Adrenal gland (tissue), 12 donors: ENCODE measurements around the gene SDHC. TPM values are rescaled to one million over a fixed set of nuclear protein-coding genes. Genes with fewer than 3 reads are reported as not detected.
A peak's percentile ranks its signal among the peaks of the same experiment; 100 is the strongest.

Source experiments
- DNase-seq, 7 donors: peaks; one replicate each; pipeline ENCODE4 v3.0.0-alpha.2; 2019 to 2020
- H3K27ac ChIP-seq, 5 donors: fragments of 200-600 bp; sonication (generic) in 4 of 5; 1 replicate in 3 of 5; 2 replicates in 2 of 5; pipeline versions ENCODE4 v1.5.1 to v1.8.0; 2016 to 2020; ENCODE audit warnings: mild to moderate bottlenecking in 1 of 5
- H3K27me3 ChIP-seq: fragments of 200-600 bp; 2 replicates; pipeline ENCODE4 v1.8.0; 2021
- H3K36me3 ChIP-seq, 2 donors: fragments of 200-600 bp; replicated peaks in 1 of 2; 1 replicate in 1 of 2; 2 replicates in 1 of 2; pipeline versions ENCODE4 v1.5.1 to v1.8.0; 2018 to 2022
- H3K4me1 ChIP-seq, 2 donors: fragments of 200-600 bp; replicated peaks in 1 of 2; 1 replicate in 1 of 2; 2 replicates in 1 of 2; pipeline versions ENCODE4 v1.5.1 to v1.8.0; 2018 to 2021
- H3K4me3 ChIP-seq, 4 donors: fragments of 200-600 bp; sonication (generic) in 3 of 4; one replicate each; pipeline ENCODE4 v1.5.1; 2016 to 2018
- H3K9me3 ChIP-seq, 3 donors: fragments of 200-600 bp; sonication (generic) in 1 of 3; replicated peaks in 1 of 3; 1 replicate in 2 of 3; 2 replicates in 1 of 3; pipeline versions ENCODE4 v1.5.1 to v1.8.0; 2016 to 2021
- POLR2A ChIP-seq, 2 donors: fragments of 450-650 bp; IDR thresholded peaks; one replicate each; pipeline ENCODE4 v1.6.1; 2017; ENCODE audit warnings: antibody characterized with exemption in 2 of 2, mild to moderate bottlenecking in 2 of 2, moderate library complexity in 1 of 2
- WGBS, 4 donors: extraction: QIAGEN DNeasy Blood & Tissue Kit in 2 of 4; methylation state at CpG; one replicate each; pipeline versions ENCODE4 v1.1.5 to v1.1.7; 2013 to 2017; 5-methylcytosine and 5-hydroxymethylcytosine counted together
- intact Hi-C, 2 donors: fragments of 100-400 bp; cut with DNase I; formaldehyde crosslinking; loops; one replicate each; pipeline versions ENCODE4 v1.14.1 to v1.15.0; 2022 to 2023
- polyA plus RNA-seq, 3 donors: library from polyadenylated mRNA; stranded (reverse); fragments of 200-250 nt in 2 of 3; fragments of 350-450 nt in 1 of 3; fragmentation: Illumina TruSeq in 1 of 3; extraction: RNeasy Lipid Tissue Mini Kit (QIAGEN cat#74804) in 1 of 3; gene quantifications; one replicate each; pipeline ENCODE4 v1.2.3, GENCODE V29; 2013 to 2014
- total RNA-seq, 9 donors: library from RNA; depleted of rRNA in 4 of 9; stranded (reverse); fragments of >200 nt in 4 of 9; fragments of 120-200 nt in 1 of 9; fragmentation: NEBNext Ultra II Directional in 1 of 9; extraction: Animal tissue kit (Norgen Biotek cat#: 25700) in 1 of 9; gene quantifications; one replicate each; pipeline versions ENCODE4 v1.1.0 to v1.2.4, GENCODE V29; 2013 to 2023
- TF ChIP-seq, protein P1 (sequence below), 6 experiments: fragments of 450-650 bp in 4 of 6; fragments of 200-600 bp in 2 of 6; sonication (generic) in 1 of 6; IDR thresholded peaks; 1 replicate in 5 of 6; 2 replicates in 1 of 6; pipeline versions ENCODE4 v1.5.1 to v1.8.0; 2016 to 2021; ENCODE audit warnings: antibody characterized with exemption in 6 of 6, mild to moderate bottlenecking in 2 of 6, moderate library complexity in 1 of 6
- donor health status: healthy with polysubstance abuse.
- donor health status: Bipolar disorder and iron deficiency.
- donor health status: DM: yes; HTN: yes; CAD: no.
- donor health status: DM: no; HTN: no; CAD: no.
- donor health status: DM: no; HTN: no; CAD: no.
- donor health status: DM: yes; HTN: yes; CAD: no.

Gene SDHC
- total and polyA plus RNA-seq, 12 donors: 45.0 to 434 (median 253) TPM

DNA sequence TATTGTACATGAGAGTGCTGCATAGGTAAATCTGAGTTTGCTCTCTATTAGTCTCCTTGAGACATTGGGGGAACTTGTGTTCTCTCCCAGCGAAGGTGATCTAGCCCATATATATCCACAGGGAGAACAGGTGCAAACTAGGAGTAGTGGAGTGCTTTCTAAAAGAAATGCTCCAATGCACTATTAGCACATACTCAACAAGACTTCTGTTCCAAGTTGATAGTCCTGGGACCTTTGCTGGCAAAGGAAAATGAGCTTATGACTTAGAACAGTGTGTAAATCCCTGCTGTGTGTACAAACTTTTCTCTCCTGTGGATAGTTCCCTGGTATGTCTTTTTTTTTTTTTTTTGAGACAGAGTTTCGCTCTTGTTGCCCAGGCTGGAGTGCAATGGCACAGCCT, 28.0 kb downstream of the SDHC start:
- TF ChIP-seq POLR2A (IDR thresholded peaks at IDR 0.05): no peak
- TF ChIP-seq, protein P1, sequence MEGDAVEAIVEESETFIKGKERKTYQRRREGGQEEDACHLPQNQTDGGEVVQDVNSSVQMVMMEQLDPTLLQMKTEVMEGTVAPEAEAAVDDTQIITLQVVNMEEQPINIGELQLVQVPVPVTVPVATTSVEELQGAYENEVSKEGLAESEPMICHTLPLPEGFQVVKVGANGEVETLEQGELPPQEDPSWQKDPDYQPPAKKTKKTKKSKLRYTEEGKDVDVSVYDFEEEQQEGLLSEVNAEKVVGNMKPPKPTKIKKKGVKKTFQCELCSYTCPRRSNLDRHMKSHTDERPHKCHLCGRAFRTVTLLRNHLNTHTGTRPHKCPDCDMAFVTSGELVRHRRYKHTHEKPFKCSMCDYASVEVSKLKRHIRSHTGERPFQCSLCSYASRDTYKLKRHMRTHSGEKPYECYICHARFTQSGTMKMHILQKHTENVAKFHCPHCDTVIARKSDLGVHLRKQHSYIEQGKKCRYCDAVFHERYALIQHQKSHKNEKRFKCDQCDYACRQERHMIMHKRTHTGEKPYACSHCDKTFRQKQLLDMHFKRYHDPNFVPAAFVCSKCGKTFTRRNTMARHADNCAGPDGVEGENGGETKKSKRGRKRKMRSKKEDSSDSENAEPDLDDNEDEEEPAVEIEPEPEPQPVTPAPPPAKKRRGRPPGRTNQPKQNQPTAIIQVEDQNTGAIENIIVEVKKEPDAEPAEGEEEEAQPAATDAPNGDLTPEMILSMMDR (IDR thresholded peaks at IDR 0.05): no peak
- Histone ChIP-seq H3K36me3 (peaks cover 0 to 34% of the 10 kb centered on the region in 2 donors), H3K9me3 (no peaks in the 10 kb centered on the region), H3K4me1 (peaks cover 0 to 13% of the 10 kb centered on the region in 2 donors), H3K27ac (no peak overlapping the region), H3K27me3 (no peaks in the 10 kb centered on the region), H3K4me3 (no peak overlapping the region)
- DNase-seq: no peak
- intact Hi-C loops: no loop called here
- WGBS, 4 donors: 91 to 100% (median 96%) methylated on average over 2 of the region's 2 CpGs

GRCh38 chr1:161342821-161343220, 28.6 kb downstream of the SDHC start:
- H3K4me3 ChIP-seq: no peak overlapping the region
- peaks cover 0 to 7% of the 10 kb centered on the region in 2 donors for H3K4me1 ChIP-seq
- peaks cover 0 to 27% of the 10 kb centered on the region in 2 donors for H3K36me3 ChIP-seq
- WGBS, 4 donors: 89 to 97% (median 94%) methylated on average over 5 of the region's 5 CpGs
- no peak for DNase-seq
- no peaks in the 10 kb centered on the region for H3K27me3 ChIP-seq
- intact Hi-C loops: no loop called here
- no peaks in the 10 kb centered on the region for H3K9me3 ChIP-seq
- H3K27ac ChIP-seq: no peak overlapping the region
- no peak for TF ChIP-seq POLR2A (IDR thresholded peaks at IDR 0.05)
- TF ChIP-seq, protein P1 (IDR thresholded peaks at IDR 0.05): no peak

- H3K27ac ChIP-seq: peak overlapping the region in 1 of 5 donors; percentile 2
- peaks cover 7 to 20% of the 10 kb centered on the region in 2 donors for H3K4me1 ChIP-seq
- no peak overlapping the region for H3K4me3 ChIP-seq
- TF ChIP-seq POLR2A (IDR thresholded peaks at IDR 0.05): no peak
- TF ChIP-seq, protein P1 (IDR thresholded peaks at IDR 0.05): no peak
- 83 to 91% (median 88%) methylated on average over 1 of the region's 1 CpG for WGBS, 4 donors
- no peaks in the 10 kb centered on the region for H3K9me3 ChIP-seq
- intact Hi-C loops: no loop called here
- H3K27me3 ChIP-seq: no peaks in the 10 kb centered on the region
- H3K36me3 ChIP-seq: peaks cover 0 to 5% of the 10 kb centered on the region in 2 donors
- no peak for DNase-seq
These were observed 36.5 kb downstream of the SDHC start for GRCh38 chr1:161350671-161351070.

DNA sequence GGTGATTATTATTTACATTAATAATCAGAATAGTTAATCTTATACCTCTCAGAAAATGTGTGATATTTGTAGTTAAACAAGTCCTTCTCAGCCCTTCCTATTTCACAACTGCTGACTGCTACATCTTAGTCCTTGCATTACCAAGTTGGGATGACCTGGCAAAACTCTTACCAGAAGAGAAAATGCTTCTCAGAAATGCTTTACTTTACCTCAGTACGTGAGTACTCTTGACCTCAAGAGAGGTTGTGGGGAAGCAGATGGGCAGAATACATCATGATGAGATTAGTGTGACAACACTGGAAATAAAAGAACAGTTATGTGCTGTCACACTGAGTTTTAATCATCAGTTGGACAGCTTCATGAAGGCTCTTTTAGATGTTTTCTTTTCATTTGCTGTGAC, 37.3 kb downstream of the SDHC start:
- 36 to 50% (median 45%) methylated on average over 1 of the region's 1 CpG for WGBS, 4 donors
- H3K27me3 ChIP-seq: no peaks in the 10 kb centered on the region
- TF ChIP-seq POLR2A (IDR thresholded peaks at IDR 0.05): no peak
- TF ChIP-seq, protein P1 (IDR thresholded peaks at IDR 0.05): no peak
- H3K36me3 ChIP-seq: peaks cover 0 to 5% of the 10 kb centered on the region in 2 donors
- H3K4me3 ChIP-seq: no peak overlapping the region
- intact Hi-C loops: no loop called here
- peak overlapping the region in 3 of 5 donors; percentile 7 to 47 (median 27) for H3K27ac ChIP-seq
- H3K9me3 ChIP-seq: no peaks in the 10 kb centered on the region
- DNase-seq: no peak
- peaks cover 7 to 20% of the 10 kb centered on the region in 2 donors for H3K4me1 ChIP-seq
